GM23248 (cell line): ENCODE results near the gene RAI14. TPM values are rescaled to one million over a fixed set of nuclear protein-coding genes. Genes with fewer than 3 reads are reported as not detected.

Experiments used
- DNase-seq: peaks from one replicate; pipeline ENCODE4 v3.0.0-alpha.2; 2015
- H2AFZ ChIP-seq: fragments of 200-600 bp; sonication (generic); 2 replicates; pipeline ENCODE4 v1.6.1; 2016; ENCODE audit warnings: antibody characterized with exemption
- H3F3A ChIP-seq: fragments of 200-600 bp; sonication (generic); 2 replicates; pipeline ENCODE4 v1.6.1; 2016; ENCODE audit warnings: mild to moderate bottlenecking, antibody characterized with exemption, mixed run types; ENCODE audit not compliant: insufficient read depth
- H3K27ac ChIP-seq: fragments of 200-600 bp; sonication (generic); 2 replicates; pipeline ENCODE4 v1.5.1; 2016; ENCODE audit warnings: mild to moderate bottlenecking
- H3K27me3 ChIP-seq: fragments of 200-600 bp; sonication (generic); replicated peaks from 2 replicates; pipeline ENCODE4 v1.6.1; 2016; ENCODE audit warnings: mild to moderate bottlenecking; ENCODE audit not compliant: insufficient read depth
- H3K36me3 ChIP-seq: fragments of 200-600 bp; sonication (generic); 2 replicates; pipeline ENCODE4 v1.6.1; 2016; ENCODE audit warnings: low read depth, mild to moderate bottlenecking
- H3K4me1 ChIP-seq: fragments of 200-600 bp; sonication (generic); 2 replicates; pipeline ENCODE4 v1.6.1; 2016; ENCODE audit warnings: mild to moderate bottlenecking; ENCODE audit not compliant: insufficient read depth
- H3K4me2 ChIP-seq: fragments of 200-600 bp; sonication (generic); one replicate; pipeline ENCODE4 v1.6.1; 2016; ENCODE audit warnings: mild to moderate bottlenecking; ENCODE audit not compliant: unreplicated experiment
- H3K4me3 ChIP-seq: fragments of 200-600 bp; sonication (generic); 2 replicates; pipeline ENCODE4 v1.5.1; 2016; ENCODE audit warnings: mild to moderate bottlenecking
- H3K79me2 ChIP-seq: fragments of 200-600 bp; sonication (generic); 2 replicates; pipeline ENCODE4 v1.6.1; 2016; ENCODE audit warnings: mild to moderate bottlenecking; ENCODE audit not compliant: insufficient read depth
- H3K9ac ChIP-seq: fragments of 200-600 bp; sonication (generic); 2 replicates; pipeline ENCODE4 v1.6.1; 2016; ENCODE audit warnings: mild to moderate bottlenecking
- H3K9me2 ChIP-seq: fragments of 200-600 bp; sonication (generic); 2 replicates; pipeline ENCODE4 v1.6.1; 2016; ENCODE audit warnings: mixed run types, mild to moderate bottlenecking, moderate library complexity; ENCODE audit not compliant: insufficient read depth
- H3K9me3 ChIP-seq: fragments of 200-600 bp; sonication (generic); one replicate; pipeline ENCODE4 v1.6.1; 2017; ENCODE audit warnings: low read depth
- H4K20me1 ChIP-seq: fragments of 200-600 bp; sonication (generic); 2 replicates; pipeline ENCODE4 v1.6.0; 2016; ENCODE audit not compliant: insufficient read depth
- EZH2 ChIP-seq: fragments of 200-600 bp; sonication (generic); IDR thresholded peaks from 2 replicates; pipeline ENCODE4 v1.6.1; 2018; ENCODE audit warnings: antibody characterized with exemption, mild to moderate bottlenecking; ENCODE audit not compliant: insufficient read depth, poor library complexity, severe bottlenecking
- EZH2phosphoT487 ChIP-seq: fragments of 200-600 bp; sonication (generic); IDR thresholded peaks from 2 replicates; pipeline ENCODE4 v1.6.1; 2018; ENCODE audit warnings: antibody characterized with exemption, moderate library complexity, mild to moderate bottlenecking, low read depth; ENCODE audit not compliant: insufficient read depth
- WGBS, 2 experiments: methylation state at CpG; one replicate each; pipeline ENCODE4 v1.1.6; 2015 to 2017; ENCODE audit warnings: low lambda C conversion rate in 2 of 2, low coverage in 1 of 2; ENCODE audit errors: missing lambda C conversion rate in 2 of 2; 5-methylcytosine and 5-hydroxymethylcytosine counted together
- in situ Hi-C: fragments of 300-500 bp; cut with MboI; formaldehyde crosslinking; loops from 2 replicates; pipeline ENCODE4 v1.15.0; 2020
- polyA plus RNA-seq: library from polyadenylated mRNA; unstranded; fragments of >200 nt; fragmentation: Nextera tagmentation; extraction: Ambion mirVana; gene quantifications from 2 replicates; pipeline ENCODE4 v1.2.1, GENCODE V29; 2016
- total RNA-seq: library from RNA; depleted of rRNA; stranded (reverse); fragments of >200 nt; shearing (Covaris generic); gene quantifications from 2 replicates; pipeline ENCODE4 v1.2.3, GENCODE V29; 2014

Gene RAI14
- total and polyA plus RNA-seq, 2 experiments from 2014 or later = 116 to 124 TPM

DNA sequence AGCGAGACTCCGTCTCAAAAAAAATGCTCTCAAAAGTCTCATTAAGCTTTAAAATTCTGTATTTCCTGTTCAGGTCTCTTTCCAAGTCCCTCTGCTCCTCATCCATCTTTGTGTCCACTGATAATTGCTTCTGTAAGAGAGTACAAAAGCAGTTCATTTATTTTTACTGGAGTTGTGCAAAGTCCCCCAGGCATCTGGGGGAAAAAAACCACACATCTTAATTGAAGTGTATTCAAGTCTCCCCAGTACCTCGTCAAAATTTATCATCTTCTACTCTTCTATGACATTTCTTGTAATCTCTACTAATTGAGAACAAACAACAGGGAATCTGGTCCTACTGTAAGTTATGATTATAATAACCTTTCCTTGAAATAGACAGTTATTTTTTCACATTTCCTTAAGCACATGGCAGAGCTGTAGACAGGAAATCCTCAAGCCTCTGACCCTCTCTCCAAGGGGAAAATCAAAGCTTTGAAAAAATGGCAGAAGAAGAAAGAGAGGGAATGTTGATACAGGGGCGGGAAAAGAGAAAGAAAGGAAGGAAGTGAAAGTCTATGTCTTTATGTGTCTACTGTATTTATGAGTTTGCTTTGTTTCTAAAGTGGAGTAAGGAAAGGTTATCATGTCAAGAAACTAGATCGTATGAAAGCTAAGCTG is 51.5 kb downstream of the RAI14 start:
- H3K36me3 ChIP-seq = peaks cover 9% of the 10 kb centered on the region; the same call in 1 of the 2 replicates
- 0 out of 2 replicates have a peak overlapping the region, but pooled peaks have one; percentile 12 for H3K27ac ChIP-seq
- H3K27me3 ChIP-seq = no peaks in the 10 kb centered on the region
- no peaks in the 10 kb centered on the region for H3K9me3 ChIP-seq
- H3K4me2 ChIP-seq = no peak overlapping the region
- no peak overlapping the region for H2AFZ ChIP-seq
- H3K79me2 ChIP-seq = peaks cover 100% of the 10 kb centered on the region
- in situ Hi-C loops = no loop called here
- peaks cover 55% of the 10 kb centered on the region for H3F3A ChIP-seq
- DNase-seq = no peak
- 77 to 88% methylated on average over 5 of the region's 5 CpGs for whole genome bisulfite sequencing, 2 experiments
- H3K9me2 ChIP-seq = no peaks in the 10 kb centered on the region
- no peak overlapping the region for H3K4me3 ChIP-seq
- no peak for TF ChIP-seq EZH2
- TF ChIP-seq EZH2phosphoT487 = no peak
- peaks cover 49% of the 10 kb centered on the region for H3K4me1 ChIP-seq
- H4K20me1 ChIP-seq = no peaks in the 10 kb centered on the region
- H3K9ac ChIP-seq = no peak overlapping the region

GRCh38 chr5:34708777-34709176 is 52.6 kb downstream of the RAI14 start:
- no peak overlapping the region for H3K4me3 ChIP-seq
- H4K20me1 ChIP-seq = no peaks in the 10 kb centered on the region
- H3K27ac ChIP-seq = no peak overlapping the region
- H3K4me2 ChIP-seq = no peak overlapping the region
- in situ Hi-C loops = no loop called here
- no peak overlapping the region for H3K9ac ChIP-seq
- H3K9me2 ChIP-seq = no peaks in the 10 kb centered on the region
- peaks cover 61% of the 10 kb centered on the region for H3F3A ChIP-seq
- no peak overlapping the region for H2AFZ ChIP-seq
- no peak for DNase-seq
- peaks cover 9% of the 10 kb centered on the region; the same call in 1 of the 2 replicates for H3K36me3 ChIP-seq
- no peaks in the 10 kb centered on the region for H3K27me3 ChIP-seq
- peaks cover 49% of the 10 kb centered on the region for H3K4me1 ChIP-seq
- no peaks in the 10 kb centered on the region for H3K9me3 ChIP-seq
- TF ChIP-seq EZH2 (no peak), EZH2phosphoT487 (no peak)
- peaks cover 100% of the 10 kb centered on the region for H3K79me2 ChIP-seq
- 66 to 79% methylated on average over 2 of the region's 2 CpGs for WGBS, 2 experiments

- 54 to 57% methylated on average over 6 of the region's 6 CpGs for WGBS, 2 experiments
- Histone ChIP-seq H3K4me3 (peak overlapping the region; percentile 22), H2AFZ (no peak overlapping the region), H3K79me2 (peaks cover 100% of the 10 kb centered on the region), H3K4me1 (peaks cover 49% of the 10 kb centered on the region), H3K9ac (peak overlapping the region; percentile 59), H3K9me3 (no peaks in the 10 kb centered on the region), H3K36me3 (peaks cover 9% of the 10 kb centered on the region; the same call in 1 of the 2 replicates), H4K20me1 (no peaks in the 10 kb centered on the region), H3K4me2 (peak overlapping the region; percentile 75), H3K27ac (peak overlapping the region; percentile 69), H3K9me2 (no peaks in the 10 kb centered on the region), H3F3A (peaks cover 54% of the 10 kb centered on the region), H3K27me3 (no peaks in the 10 kb centered on the region)
- in situ Hi-C loops = no loop called here
- DNase-seq = peak; percentile 76
- TF ChIP-seq EZH2 = no peak
- TF ChIP-seq EZH2phosphoT487 = no peak
Measured at GRCh38 chr5:34709861-34710673, 53.9 kb downstream of the RAI14 start.

DNA sequence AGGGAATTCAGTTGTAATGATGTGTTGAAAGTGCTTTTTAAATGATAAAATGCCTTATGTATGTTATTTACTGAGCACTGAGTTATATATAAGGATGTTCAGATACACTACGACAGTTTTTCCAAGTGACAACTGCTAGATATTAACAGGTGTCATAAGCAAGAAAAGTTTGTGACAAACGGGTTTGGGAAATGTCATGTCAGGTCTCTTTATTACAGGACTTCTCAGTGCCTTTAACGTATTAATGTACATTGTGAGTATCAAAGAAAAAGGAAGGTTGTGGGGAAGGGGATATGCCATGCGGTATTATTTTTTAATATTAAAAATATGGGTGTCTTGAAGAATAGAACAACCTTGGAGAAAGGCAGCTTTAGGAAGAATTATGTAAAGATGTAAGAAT is 56.4 kb downstream of the RAI14 start:
- Histone ChIP-seq H3F3A (peaks cover 56% of the 10 kb centered on the region), H3K79me2 (peaks cover 94% of the 10 kb centered on the region), H3K27me3 (no peaks in the 10 kb centered on the region), H3K27ac (no peak overlapping the region), H3K4me2 (no peak overlapping the region), H3K4me1 (peaks cover 52% of the 10 kb centered on the region), H3K9ac (no peak overlapping the region), H3K9me3 (no peaks in the 10 kb centered on the region), H3K4me3 (no peak overlapping the region), H2AFZ (no peak overlapping the region), H3K9me2 (no peaks in the 10 kb centered on the region), H3K36me3 (peaks cover 6% of the 10 kb centered on the region; the same call in 1 of the 2 replicates), H4K20me1 (no peaks in the 10 kb centered on the region)
- DNase-seq = no peak
- WGBS, 2 experiments = 93 to 94% methylated on average over 4 of the region's 4 CpGs
- in situ Hi-C loops = no loop called here
- TF ChIP-seq EZH2 (no peak), EZH2phosphoT487 (no peak)
